GM12878 (cell line): ENCODE results near the gene CELF2. TPM values are rescaled to one million over a fixed set of nuclear protein-coding genes. Genes with fewer than 3 reads are reported as not detected.

Source experiments
- ATAC-seq: fragments of 200-7000 bp; cut with Tn5 transposase; 3 replicates; pipeline ENCODE4 v1.9.1; 2020; ENCODE audit warnings: mild to moderate bottlenecking, moderate library complexity
- BruUV-seq: library from RNA; stranded (reverse); fragments of 400-500 nt; replicated peaks from 2 replicates; lab custom pipeline; 2021; lab: Mats Ljungman, UMichigan
- CTCF ChIA-PET: fragments of 300-600 bp; sonication (Branson Sonifier 250); formaldehyde crosslinking; extraction: SDS; loops from one replicate; lab custom pipeline; 2021; ENCODE audit warnings: inconsistent platforms; lab: Yijun Ruan, JAX
- POLR2A ChIA-PET: fragments of 350-600 bp; formaldehyde crosslinking; extraction: SDS; loops from one replicate; lab custom pipeline; 2021; ENCODE audit warnings: inconsistent platforms; lab: Charles Lee
- RAD21 ChIA-PET: fragments of 300-600 bp; sonication (Branson Sonifier 250); formaldehyde crosslinking; loops from one replicate; lab custom pipeline; 2023; ENCODE audit warnings: antibody characterized with exemption; ENCODE audit not compliant: unreplicated experiment; lab: Charles Lee
- SMC1A ChIA-PET: fragments of 300-600 bp; sonication (Branson Sonifier 250); formaldehyde crosslinking; loops from one replicate; lab custom pipeline; 2023; ENCODE audit not compliant: unreplicated experiment, uncharacterized antibody; lab: Charles Lee
- DNase-seq: peaks from one replicate; pipeline ENCODE4 v3.0.0-alpha.2; 2011; ENCODE audit warnings: low read depth, low spot score
- FAIRE-seq: peaks from 3 replicates; lab custom pipeline; 2011; peaks lifted over from hg19 to GRCh38; lab: Jason Lieb, UNC
- H2AFZ ChIP-seq: 2 replicates; pipeline ENCODE4 v1.6.0; 2011; ENCODE audit warnings: low read depth, low read length, control low read depth; ENCODE audit not compliant: control insufficient read depth
- H3K27ac ChIP-seq: 2 replicates; pipeline ENCODE4 v1.5.1; 2011; ENCODE audit warnings: control low read depth; ENCODE audit not compliant: control insufficient read depth, insufficient read depth
- H3K27me3 ChIP-seq, 2 experiments: replicated peaks in 1 of 2; 2 replicates each; pipeline versions ENCODE4 v1.6.0 to v1.6.1; 2011; ENCODE audit warnings: low read length in 1 of 2; ENCODE audit not compliant: control insufficient read depth in 2 of 2, insufficient read depth in 2 of 2
- H3K36me3 ChIP-seq, 2 experiments: 2 replicates each; pipeline ENCODE4 v1.5.1; 2011; ENCODE audit warnings: low read length in 1 of 2; ENCODE audit not compliant: control insufficient read depth in 2 of 2, insufficient read depth in 2 of 2
- H3K4me1 ChIP-seq: 2 replicates; pipeline ENCODE4 v1.6.1; 2011; ENCODE audit warnings: mild to moderate bottlenecking, low read length, moderate library complexity, mixed read lengths; ENCODE audit not compliant: control insufficient read depth, insufficient read depth
- H3K4me2 ChIP-seq: 2 replicates; pipeline ENCODE4 v1.6.0; 2011; ENCODE audit warnings: control low read depth; ENCODE audit not compliant: control insufficient read depth, insufficient read depth
- H3K4me3 ChIP-seq: fragments of 200-600 bp; sonication (generic); 2 replicates; pipeline ENCODE4 v1.5.1; 2016
- H3K79me2 ChIP-seq: 2 replicates; pipeline ENCODE4 v1.6.0; 2011; ENCODE audit warnings: low read length; ENCODE audit not compliant: control insufficient read depth, insufficient read depth
- H3K9ac ChIP-seq: 2 replicates; pipeline ENCODE4 v1.8.0; 2011; ENCODE audit warnings: low read length, control low read depth, mixed read lengths; ENCODE audit not compliant: control insufficient read depth, insufficient read depth
- H3K9me3 ChIP-seq: replicated peaks from 3 replicates; pipeline ENCODE4 v1.5.1; 2011; ENCODE audit warnings: mild to moderate bottlenecking, low read length; ENCODE audit not compliant: control insufficient read depth, insufficient read depth
- H4K20me1 ChIP-seq: 2 replicates; pipeline ENCODE4 v1.6.0; 2011; ENCODE audit not compliant: control insufficient read depth, insufficient read depth
- ATF2 ChIP-seq: IDR thresholded peaks from 2 replicates; pipeline ENCODE4 v1.6.1; 2012; ENCODE audit warnings: low read length, inconsistent platforms
- GABPA ChIP-seq: IDR thresholded peaks from 2 replicates; pipeline ENCODE4 v1.6.1; 2014; ENCODE audit warnings: antibody characterized with exemption, low read depth, mild to moderate bottlenecking, inconsistent platforms
- GATAD2B ChIP-seq: fragments of 450-650 bp; conservative IDR thresholded peaks from 2 replicates; pipeline ENCODE4 v1.6.1; 2017; ENCODE audit warnings: low read depth, mild to moderate bottlenecking, moderate library complexity
- JUND ChIP-seq: IDR thresholded peaks from 2 replicates; pipeline ENCODE4 v1.6.1; 2012; ENCODE audit warnings: low read depth, mild to moderate bottlenecking, low read length, improper control_type of control experiment, moderate library complexity
- KAT2A ChIP-seq: conservative IDR thresholded peaks from 2 replicates; pipeline ENCODE4 v1.6.1; 2011; ENCODE audit warnings: low read depth, low read length; ENCODE audit not compliant: control insufficient read depth
- MLLT1 ChIP-seq: fragments of 450-650 bp; IDR thresholded peaks from 2 replicates; pipeline ENCODE4 v1.6.1; 2016; ENCODE audit warnings: mild to moderate bottlenecking
- NFYB ChIP-seq: IDR thresholded peaks from 2 replicates; pipeline ENCODE4 v1.6.1; 2011; ENCODE audit warnings: low read depth, mild to moderate bottlenecking, low read length, improper control_type of control experiment, moderate library complexity; ENCODE audit not compliant: insufficient read depth
- PAX8 ChIP-seq: fragments of 450-650 bp; IDR thresholded peaks from 2 replicates; pipeline ENCODE4 v1.6.1; 2017; ENCODE audit warnings: mild to moderate bottlenecking, moderate library complexity
- RAD21 ChIP-seq: IDR thresholded peaks from 2 replicates; pipeline ENCODE4 v1.6.1; 2011; ENCODE audit warnings: mild to moderate bottlenecking, low read depth, low read length, moderate library complexity; ENCODE audit not compliant: insufficient read depth
- STAT3 ChIP-seq: IDR thresholded peaks from 2 replicates; pipeline ENCODE4 v1.6.1; 2011; ENCODE audit warnings: low read depth, low read length, improper control_type of control experiment
- WRNIP1 ChIP-seq: IDR thresholded peaks from 2 replicates; pipeline ENCODE4 v1.6.1; 2011; ENCODE audit warnings: low read depth, low read length, improper control_type of control experiment, borderline replicate concordance
- ZNF24 ChIP-seq: fragments of 450-650 bp; IDR thresholded peaks from 2 replicates; pipeline ENCODE4 v1.6.1; 2017; ENCODE audit warnings: antibody characterized with exemption, mild to moderate bottlenecking
- ZNF592 ChIP-seq: fragments of 450-650 bp; IDR thresholded peaks from 2 replicates; pipeline ENCODE4 v1.6.1; 2017; ENCODE audit warnings: mild to moderate bottlenecking, moderate library complexity
- WGBS: methylation state at CpG from one replicate; pipeline ENCODE4 v1.1.6; 2016; ENCODE audit warnings: low lambda C conversion rate; ENCODE audit not compliant: insufficient replicate concordance, insufficient coverage; ENCODE audit errors: missing lambda C conversion rate; 5-methylcytosine and 5-hydroxymethylcytosine counted together
- in situ Hi-C: fragments of 300-500 bp; cut with MboI; formaldehyde crosslinking; loops from 9 replicates; pipeline ENCODE4 v1.14.3; 2018; ENCODE audit warnings: mixed read lengths
- intact Hi-C: fragments of 100-400 bp; cut with micrococcal nuclease; formaldehyde crosslinking; loops from one replicate; pipeline ENCODE4 v1.14.2; 2022; ENCODE audit not compliant: unreplicated experiment
- polyA plus RNA-seq, 11 experiments: library from polyadenylated mRNA; depleted of rRNA in 4 of 11; unstranded in 6 of 11; stranded (reverse) in 5 of 11; fragments of >200 nt; fragmentation: Nextera tagmentation in 4 of 11; fragmentation: Illumina TruSeq in 1 of 11; extraction: Ambion mirVana in 4 of 11; extraction: Trizol in 1 of 11; gene quantifications; 1 replicate in 1 of 11; 2 replicates in 10 of 11; pipeline versions ENCODE4 v1.2.1 to v1.2.3, GENCODE V29; 2011 to 2016; ENCODE audit warnings: inconsistent platforms in 2 of 11, missing spikeins in 2 of 11, low read depth in 1 of 11
- total RNA-seq, 4 experiments: library from RNA; depleted of rRNA in 3 of 4; stranded (reverse); fragments of >200 nt in 3 of 4; fragmentation: Illumina TruSeq in 1 of 4; extraction: Trizol in 1 of 4; gene quantifications; 2 replicates each; pipeline versions ENCODE4 v1.2.1 to v1.2.3, GENCODE V29; 2013 to 2021

CELF2 gene
- total and polyA plus RNA-seq, 10 of the 15 experiments (the other 5 are each of a cell fraction or from before 2014, with no cell fraction given) = 20.8 to 129 (median 86.3) TPM

GRCh38 chr10:11167233-11167966 lies 149.7 kb downstream of the CELF2 start (continued):
- 0 out of 2 replicates have a peak, but pooled peaks have one; percentile 34 for TF ChIP-seq MLLT1
- TF ChIP-seq JUND = no peak

- under 1% methylated on average over 6 of the region's 6 CpGs for WGBS
- Histone ChIP-seq H3K4me3 (peak overlapping the region; percentile 96), H2AFZ (no peak overlapping the region), H4K20me1 (no peaks in the 10 kb centered on the region), H3K79me2 (peaks cover 97% of the 10 kb centered on the region), H3K36me3 (peaks cover 3 to 5% of the 10 kb centered on the region in 2 experiments), H3K27ac (peak overlapping the region; percentile 95), H3K4me1 (peaks cover 7% of the 10 kb centered on the region), H3K9ac (peak overlapping the region; percentile 93), H3K9me3 (no peaks in the 10 kb centered on the region), H3K27me3 (no peaks in the 10 kb centered on the region), H3K4me2 (peak overlapping the region; percentile 98)
- DNase-seq (no peak), FAIRE-seq (no peak), ATAC-seq (no peak)
- SMC1A ChIA-PET = interaction anchor here (0.8 to 18.3 kb wide), 12 partner anchors 7 to 102 kb away, joined by 3 to 417 read pairs (median 4); no protein-coding TSS in a partner anchor
- no TSS peak for BruUV-seq
- RAD21 ChIA-PET = interaction anchor here (1.0 to 7.3 kb wide), 11 partner anchors 11 to 103 kb away, joined by 3 to 40 read pairs (median 11); no protein-coding TSS in a partner anchor
- in situ Hi-C loops = no loop called here
- POLR2A ChIA-PET = interaction anchor here (1.1 to 2.9 kb wide), 6 partner anchors 8 to 76 kb away, joined by 3 to 17 read pairs (median 6); no protein-coding TSS in a partner anchor
- CTCF ChIA-PET = interaction anchor here (0.9 to 13.9 kb wide), 14 partner anchors 10 to 102 kb away, joined by 3 to 114 read pairs (median 4); no protein-coding TSS in a partner anchor
- intact Hi-C loops = loop anchor here (5.0 to 10.0 kb wide), 2 partner anchors 179 to 436 kb away; no protein-coding TSS in a partner anchor
- TF ChIP-seq RAD21 (no peak), ZNF592 (no peak), GABPA (no peak), KAT2A (no peak), GATAD2B (no peak), WRNIP1 (peak; percentile 87; the same call in 1 of the 2 replicates), ZNF24 (peak; percentile 96), STAT3 (0 out of 2 replicates have a peak, but pooled peaks have one; percentile 31), NFYB (no peak), PAX8 (no peak), ATF2 (no peak)
These were observed 150.9 kb downstream of the CELF2 start for GRCh38 chr10:11168423-11169090.
